K562 treated with DMSO at 1 percent for 48 hours (cell line): ENCODE results near the gene ERLIN1. TPM values are rescaled to one million over a fixed set of nuclear protein-coding genes. Genes with fewer than 3 reads are reported as not detected.

Experiments
- total RNA-seq: library from RNA; unstranded; fragments of 300-600 nt; gene quantifications from 2 replicates; pipeline ENCODE4 v1.2.3, GENCODE V29; 2022; ENCODE audit warnings: low replicate concordance; ENCODE audit errors: extremely low read depth

The ERLIN1 gene
- not detected in 2 replicates for total RNA-seq

GRCh38 chr10:100185364-100186252 is at the start of gene ERLIN1:
Gene ERLIN1 (minus strand): TSS chr10:100186029. CDS start chr10:100185626, 403 bp downstream.

Other genes with a start within 250 kb of the ERLIN1 start
- not detected in 2 replicates for gene DNMBP, start 176.1 kb downstream of the ERLIN1 start, total RNA-seq
- gene CPN1, start 104.2 kb downstream of the ERLIN1 start, total RNA-seq, result not detected in 2 replicates
- gene CHUK, start 43.6 kb upstream of the ERLIN1 start, total RNA-seq, result not detected in 2 replicates
- gene CWF19L1, start 81.6 kb upstream of the ERLIN1 start, total RNA-seq, result not detected in 2 replicates
- gene BLOC1S2, start 100.7 kb upstream of the ERLIN1 start, total RNA-seq, result not detected in 2 replicates
- gene PKD2L1, start 144.2 kb upstream of the ERLIN1 start, total RNA-seq, result not detected in 2 replicates
- gene SCD, start 161.2 kb upstream of the ERLIN1 start, total RNA-seq, result 65.9 TPM in 1 of 2 replicates, not detected in the other